Measurements from ENCODE around the gene ADRA2C.

Gene ADRA2C

GRCh38 chr4:3765271-3766035 is 732 bp upstream of the ADRA2C start:
- ATAC-seq = no peak
- Mint-ChIP-seq H3K4me1 (no peaks in the 10 kb centered on the region), H3K4me3 (no peak overlapping the region), H3K9me3 (no peaks in the 10 kb centered on the region), H3K27ac (no peak overlapping the region), H3K36me3 (no peaks in the 10 kb centered on the region)
- DNase-seq (ENCODE audit: low spot score in 2 of 2) = no peak

DNA sequence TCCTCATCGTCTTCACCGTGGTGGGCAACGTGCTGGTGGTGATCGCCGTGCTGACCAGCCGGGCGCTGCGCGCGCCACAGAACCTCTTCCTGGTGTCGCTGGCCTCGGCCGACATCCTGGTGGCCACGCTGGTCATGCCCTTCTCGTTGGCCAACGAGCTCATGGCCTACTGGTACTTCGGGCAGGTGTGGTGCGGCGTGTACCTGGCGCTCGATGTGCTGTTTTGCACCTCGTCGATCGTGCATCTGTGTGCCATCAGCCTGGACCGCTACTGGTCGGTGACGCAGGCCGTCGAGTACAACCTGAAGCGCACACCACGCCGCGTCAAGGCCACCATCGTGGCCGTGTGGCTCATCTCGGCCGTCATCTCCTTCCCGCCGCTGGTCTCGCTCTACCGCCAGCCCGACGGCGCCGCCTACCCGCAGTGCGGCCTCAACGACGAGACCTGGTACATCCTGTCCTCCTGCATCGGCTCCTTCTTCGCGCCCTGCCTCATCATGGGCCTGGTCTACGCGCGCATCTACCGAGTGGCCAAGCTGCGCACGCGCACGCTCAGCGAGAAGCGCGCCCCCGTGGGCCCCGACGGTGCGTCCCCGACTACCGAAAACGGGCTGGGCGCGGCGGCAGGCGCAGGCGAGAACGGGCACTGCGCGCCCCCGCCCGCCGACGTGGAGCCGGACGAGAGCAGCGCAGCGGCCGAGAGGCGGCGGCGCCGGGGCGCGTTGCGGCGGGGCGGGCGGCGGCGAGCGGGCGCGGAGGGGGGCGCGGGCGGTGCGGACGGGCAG is 792 bp downstream of the ADRA2C start:
- no peak for ATAC-seq
- no peaks in the 10 kb centered on the region for H3K36me3 Mint-ChIP-seq
- no peak for DNase-seq (ENCODE audit: low spot score in 2 of 2)
- H3K4me1 Mint-ChIP-seq = no peaks in the 10 kb centered on the region
- no peaks in the 10 kb centered on the region for H3K9me3 Mint-ChIP-seq
- peak overlapping the region; percentile 35 for H3K4me3 Mint-ChIP-seq
- H3K27ac Mint-ChIP-seq = no peak overlapping the region

DNA sequence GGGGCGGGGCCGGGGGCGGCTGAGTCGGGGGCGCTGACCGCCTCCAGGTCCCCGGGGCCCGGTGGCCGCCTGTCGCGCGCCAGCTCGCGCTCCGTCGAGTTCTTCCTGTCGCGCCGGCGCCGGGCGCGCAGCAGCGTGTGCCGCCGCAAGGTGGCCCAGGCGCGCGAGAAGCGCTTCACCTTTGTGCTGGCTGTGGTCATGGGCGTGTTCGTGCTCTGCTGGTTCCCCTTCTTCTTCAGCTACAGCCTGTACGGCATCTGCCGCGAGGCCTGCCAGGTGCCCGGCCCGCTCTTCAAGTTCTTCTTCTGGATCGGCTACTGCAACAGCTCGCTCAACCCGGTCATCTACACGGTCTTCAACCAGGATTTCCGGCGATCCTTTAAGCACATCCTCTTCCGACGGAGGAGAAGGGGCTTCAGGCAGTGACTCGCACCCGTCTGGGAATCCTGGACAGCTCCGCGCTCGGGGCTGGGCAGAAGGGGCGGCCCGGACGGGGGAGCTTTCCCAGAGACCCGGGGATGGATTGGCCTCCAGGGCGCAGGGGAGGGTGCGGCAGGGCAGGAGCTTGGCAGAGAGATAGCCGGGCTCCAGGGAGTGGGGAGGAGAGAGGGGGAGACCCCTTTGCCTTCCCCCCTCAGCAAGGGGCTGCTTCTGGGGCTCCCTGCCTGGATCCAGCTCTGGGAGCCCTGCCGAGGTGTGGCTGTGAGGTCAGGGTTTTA is 1.5 kb downstream of the ADRA2C start:
- Mint-ChIP-seq H3K9me3 (no peaks in the 10 kb centered on the region), H3K4me3 (peak overlapping the region; percentile 35), H3K27ac (no peak overlapping the region), H3K4me1 (no peaks in the 10 kb centered on the region), H3K36me3 (no peaks in the 10 kb centered on the region)
- no peak for ATAC-seq
- no peak for DNase-seq (ENCODE audit: low spot score in 2 of 2)

GRCh38 chr4:3768842-3769641 is 2.9 kb downstream of the ADRA2C start:
- ATAC-seq = no peak
- no peaks in the 10 kb centered on the region for H3K36me3 Mint-ChIP-seq
- no peak overlapping the region for H3K4me3 Mint-ChIP-seq

GRCh38 chr4:3769642-3770184 is 3.5 kb downstream of the ADRA2C start:
- ATAC-seq = no peak
- Mint-ChIP-seq H3K27ac (no peak overlapping the region), H3K4me1 (no peaks in the 10 kb centered on the region)

More at GRCh38 chr4:3768842-3769641, 2.9 kb downstream of the ADRA2C start:
- Mint-ChIP-seq H3K9me3 (no peaks in the 10 kb centered on the region), H3K4me1 (no peaks in the 10 kb centered on the region), H3K27ac (no peak overlapping the region)
- no peak for DNase-seq (ENCODE audit: low spot score in 2 of 2)

DNA sequence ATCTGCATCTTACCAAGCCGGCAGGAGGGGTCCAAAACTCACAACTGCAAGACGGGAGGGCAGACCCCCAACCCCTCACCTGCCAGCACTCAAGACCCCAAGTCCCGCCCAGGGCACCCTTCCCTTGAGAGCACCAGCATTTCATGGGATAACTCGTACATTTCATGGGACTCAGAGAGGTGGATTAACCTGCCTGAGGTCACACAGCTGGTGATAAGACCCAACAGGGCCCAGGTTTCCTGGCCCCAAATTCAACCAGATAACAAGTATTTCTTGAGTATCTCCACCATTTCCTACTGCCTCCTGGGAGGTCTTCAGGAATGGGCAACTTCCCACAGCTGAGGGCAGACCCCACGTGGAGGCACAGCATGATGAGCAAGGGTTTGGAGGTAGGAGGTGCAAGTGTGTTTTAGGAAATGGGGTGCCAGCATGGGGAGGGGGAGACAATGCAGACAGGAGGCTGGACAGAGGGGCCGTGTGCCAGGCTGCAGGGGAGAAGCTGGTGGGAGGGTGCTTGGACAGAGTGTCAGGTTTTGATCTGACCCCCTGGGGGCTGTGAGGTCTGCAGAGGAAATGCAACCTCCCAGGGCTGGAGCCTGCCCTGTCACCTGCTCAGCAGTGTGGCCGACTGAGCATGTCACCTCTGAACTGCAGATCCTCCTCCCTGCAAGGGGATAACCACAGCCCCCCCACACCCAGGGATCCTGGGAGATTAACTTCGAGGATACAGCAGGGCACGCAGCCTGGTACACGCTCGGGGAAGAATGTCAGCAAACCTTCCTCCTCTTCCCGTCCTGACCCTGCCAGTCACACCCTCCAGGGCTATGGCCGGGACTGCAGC is 4.4 kb downstream of the ADRA2C start:
- Mint-ChIP-seq H3K36me3 (no peaks in the 10 kb centered on the region), H3K9me3 (no peaks in the 10 kb centered on the region), H3K27ac (no peak overlapping the region), H3K4me3 (no peak overlapping the region), H3K4me1 (no peaks in the 10 kb centered on the region)
- DNase-seq (ENCODE audit: low spot score in 2 of 2) (no peak), ATAC-seq (no peak)

More at GRCh38 chr4:3769642-3770184, 3.5 kb downstream of the ADRA2C start:
- Mint-ChIP-seq H3K9me3 (no peaks in the 10 kb centered on the region), H3K4me3 (no peak overlapping the region), H3K36me3 (no peaks in the 10 kb centered on the region)
- DNase-seq (ENCODE audit: low spot score in 2 of 2) = no peak

DNA sequence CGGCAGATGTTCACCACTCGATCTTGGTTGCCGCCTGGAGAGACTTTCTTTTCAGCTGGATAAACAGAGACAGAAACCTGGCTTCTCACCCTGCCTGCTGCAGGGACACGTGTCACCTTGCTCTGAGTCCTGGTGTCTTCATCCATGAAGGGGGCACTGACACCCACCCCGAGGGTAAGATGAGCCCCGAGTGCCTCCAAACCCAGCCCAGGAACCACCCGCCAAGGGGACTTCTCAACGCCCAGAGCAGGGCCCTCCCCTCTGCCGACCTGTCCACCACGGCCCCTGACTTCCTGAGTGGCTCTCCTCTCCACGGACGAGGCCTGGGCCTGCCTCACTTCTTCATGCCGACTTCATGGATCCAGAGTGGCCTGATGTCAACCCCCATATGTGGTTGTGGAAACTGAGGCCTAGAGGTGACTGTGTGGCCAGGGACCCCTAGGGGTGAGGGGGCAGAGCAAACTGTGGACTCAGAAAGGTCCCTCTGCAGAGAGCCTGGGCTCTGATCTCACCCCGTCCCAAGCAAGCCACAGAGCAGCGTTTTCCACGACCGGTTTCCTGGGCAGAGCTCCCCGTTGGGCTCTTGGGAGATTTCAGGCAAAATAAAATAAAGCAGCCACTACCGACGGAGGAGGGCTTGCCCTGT is 5.1 kb downstream of the ADRA2C start:
- ATAC-seq = no peak
- DNase-seq (ENCODE audit: low spot score in 2 of 2) = no peak
- H3K27ac Mint-ChIP-seq = no peak overlapping the region
- no peak overlapping the region for H3K4me3 Mint-ChIP-seq
- H3K9me3 Mint-ChIP-seq = no peaks in the 10 kb centered on the region
- no peaks in the 10 kb centered on the region for H3K36me3 Mint-ChIP-seq
- no peaks in the 10 kb centered on the region for H3K4me1 Mint-ChIP-seq

DNA sequence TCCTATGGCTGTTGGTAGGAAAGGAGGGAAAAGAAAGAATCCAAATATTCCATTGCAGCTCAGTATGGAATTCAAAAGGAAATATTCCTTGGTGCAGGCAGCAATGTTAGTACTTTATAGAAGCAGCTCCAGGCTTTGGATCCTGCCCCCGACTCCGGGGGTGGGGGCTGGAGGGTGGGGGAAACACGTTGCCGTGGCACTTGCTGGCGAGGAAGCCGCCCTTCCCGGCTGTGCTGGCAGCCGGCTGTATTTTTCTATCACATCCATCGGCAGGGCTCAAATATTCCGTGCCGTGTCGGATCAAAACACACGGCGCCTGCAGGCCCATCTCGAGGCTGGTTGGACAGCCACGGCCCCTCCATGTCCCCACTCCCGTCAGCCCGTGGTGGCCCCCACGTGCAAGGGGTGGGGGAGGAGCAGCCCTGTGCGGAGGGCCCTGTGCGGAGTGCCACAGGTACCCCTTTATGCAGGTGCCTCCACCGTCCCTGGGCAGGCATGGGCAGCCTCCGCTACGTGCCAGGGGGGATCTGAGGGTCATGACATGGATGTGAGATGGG is 5.8 kb downstream of the ADRA2C start:
- DNase-seq (ENCODE audit: low spot score in 2 of 2) (no peak), ATAC-seq (no peak)
- no peaks in the 10 kb centered on the region for H3K4me1 Mint-ChIP-seq
- no peaks in the 10 kb centered on the region for H3K9me3 Mint-ChIP-seq
- H3K27ac Mint-ChIP-seq = no peak overlapping the region
- no peaks in the 10 kb centered on the region for H3K36me3 Mint-ChIP-seq
- no peak overlapping the region for H3K4me3 Mint-ChIP-seq

DNA sequence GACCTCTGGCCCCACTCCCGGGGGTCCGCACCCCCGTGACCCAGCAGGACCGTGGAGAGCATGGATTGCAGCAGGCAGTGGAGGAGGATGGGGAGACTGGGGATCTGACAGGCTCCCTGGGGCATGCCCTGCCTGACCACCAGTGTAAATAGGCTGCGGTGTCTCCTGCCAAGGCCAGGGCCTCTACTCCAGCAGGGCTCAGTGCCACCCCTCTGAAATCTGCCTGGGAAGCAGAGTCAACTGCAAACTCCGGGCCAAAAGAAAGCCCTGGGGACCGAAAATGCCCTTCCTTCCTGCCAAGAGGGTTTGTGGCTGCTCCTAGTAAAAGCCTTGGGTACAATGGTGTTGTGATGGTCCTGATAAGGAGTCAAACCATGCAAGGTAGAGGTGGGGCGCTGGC is 6.4 kb downstream of the ADRA2C start:
- DNase-seq (ENCODE audit: low spot score in 2 of 2) (no peak), ATAC-seq (no peak)
- Mint-ChIP-seq H3K9me3 (no peaks in the 10 kb centered on the region), H3K27ac (no peak overlapping the region), H3K36me3 (no peaks in the 10 kb centered on the region), H3K4me3 (no peak overlapping the region), H3K4me1 (no peaks in the 10 kb centered on the region)

GRCh38 chr4:3773552-3774001 is 7.4 kb downstream of the ADRA2C start:
- no peak overlapping the region for H3K4me3 Mint-ChIP-seq
- no peaks in the 10 kb centered on the region for H3K4me1 Mint-ChIP-seq
- no peak for ATAC-seq
- H3K9me3 Mint-ChIP-seq = no peaks in the 10 kb centered on the region
- no peaks in the 10 kb centered on the region for H3K36me3 Mint-ChIP-seq
- H3K27ac Mint-ChIP-seq = no peak overlapping the region
- no peak for DNase-seq (ENCODE audit: low spot score in 2 of 2)

GRCh38 chr4:3774253-3774883 is 8.2 kb downstream of the ADRA2C start:
- no peak overlapping the region for H3K27ac Mint-ChIP-seq
- no peaks in the 10 kb centered on the region for H3K4me1 Mint-ChIP-seq
- ATAC-seq (no peak), DNase-seq (ENCODE audit: low spot score in 2 of 2) (no peak)
- no peaks in the 10 kb centered on the region for H3K9me3 Mint-ChIP-seq
- no peak overlapping the region for H3K4me3 Mint-ChIP-seq
- no peaks in the 10 kb centered on the region for H3K36me3 Mint-ChIP-seq

DNA sequence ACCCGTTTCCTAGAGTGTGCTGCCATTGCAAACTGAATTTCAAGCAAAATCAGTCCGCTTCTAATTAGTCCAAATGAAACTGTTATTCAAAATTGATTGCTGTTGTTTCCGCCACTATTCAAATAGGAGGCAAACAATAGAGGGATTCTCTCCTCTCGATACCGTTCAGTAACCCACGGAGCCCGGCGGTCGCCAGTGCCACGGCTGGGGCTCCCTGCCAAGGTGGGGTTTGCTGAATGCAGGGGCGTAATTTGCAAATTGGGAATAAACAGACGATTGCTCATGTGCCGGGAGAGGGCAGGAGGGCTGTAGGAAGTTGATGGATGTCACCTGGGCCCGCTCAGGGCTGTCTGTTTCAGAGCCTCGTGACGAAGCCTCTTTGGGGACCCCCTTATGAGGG is 8.8 kb downstream of the ADRA2C start:
- no peak for DNase-seq (ENCODE audit: low spot score in 2 of 2)
- H3K4me1 Mint-ChIP-seq = no peaks in the 10 kb centered on the region
- no peak overlapping the region for H3K4me3 Mint-ChIP-seq
- no peak overlapping the region for H3K27ac Mint-ChIP-seq
- H3K9me3 Mint-ChIP-seq = no peaks in the 10 kb centered on the region
- no peaks in the 10 kb centered on the region for H3K36me3 Mint-ChIP-seq
- ATAC-seq = no peak

- Mint-ChIP-seq H3K9me3 (no peaks in the 10 kb centered on the region), H3K36me3 (no peaks in the 10 kb centered on the region), H3K27ac (no peak overlapping the region), H3K4me1 (no peaks in the 10 kb centered on the region), H3K4me3 (no peak overlapping the region)
- ATAC-seq (no peak), DNase-seq (ENCODE audit: low spot score in 2 of 2) (no peak)
These were observed 9.4 kb downstream of the ADRA2C start for GRCh38 chr4:3775576-3775975.

All from stimulated activated effector memory CD8-positive, alpha-beta T cell treated with anti-CD3 and anti-CD28 coated beads, Interleukin-12 subunit alpha, Interleukin-12 subunit beta, amount 100 ng/mL, for 72 hours (primary cell).